Thyroid gland (tissue), 4 donors: ENCODE measurements around the gene DVL3. TPM values are rescaled to one million over a fixed set of nuclear protein-coding genes. Genes with fewer than 3 reads are reported as not detected.

Source experiments
- DNase-seq, 2 donors: peaks; one replicate each; pipeline ENCODE4 v3.0.0-alpha.2; 2019
- H3K27ac ChIP-seq, 3 donors: fragments of 200-600 bp; sonication (generic); 1 replicate in 2 of 3; 2 replicates in 1 of 3; pipeline ENCODE4 v1.5.1; 2016 to 2019; ENCODE audit warnings: mild to moderate bottlenecking in 1 of 3, moderate library complexity in 1 of 3
- H3K27me3 ChIP-seq: fragments of 200-600 bp; sonication (generic); one replicate; pipeline ENCODE4 v1.5.1; 2019
- H3K36me3 ChIP-seq, 2 donors: fragments of 200-600 bp; sonication (generic); one replicate each; pipeline ENCODE4 v1.5.1; 2016 to 2019
- H3K4me1 ChIP-seq, 2 donors: fragments of 200-600 bp; sonication (generic); one replicate each; pipeline ENCODE4 v1.5.1; 2017 to 2019
- H3K4me3 ChIP-seq, 3 donors: fragments of 200-600 bp; sonication (generic); replicated peaks in 1 of 3; 1 replicate in 2 of 3; 2 replicates in 1 of 3; pipeline ENCODE4 v1.5.1; 2016; ENCODE audit warnings: mild to moderate bottlenecking in 1 of 3
- H3K9me3 ChIP-seq: fragments of 200-600 bp; sonication (generic); one replicate; pipeline ENCODE4 v1.5.1; 2017
- POLR2A ChIP-seq, 2 donors: fragments of 450-650 bp; IDR thresholded peaks; one replicate each; pipeline ENCODE4 v1.6.1; 2017; ENCODE audit warnings: antibody characterized with exemption in 2 of 2, mild to moderate bottlenecking in 2 of 2, moderate library complexity in 1 of 2
- WGBS, 2 donors: methylation state at CpG; one replicate each; pipeline ENCODE4 v1.1.5; 2017; 5-methylcytosine and 5-hydroxymethylcytosine counted together
- intact Hi-C: fragments of 100-400 bp; cut with DNase I; formaldehyde crosslinking; loops from one replicate; pipeline ENCODE4 v1.15.1; 2023
- total RNA-seq, 4 donors: library from RNA; depleted of rRNA; stranded (reverse); fragments of >200 nt; gene quantifications; one replicate each; pipeline ENCODE4 v1.2.3, GENCODE V29; 2016
- TF ChIP-seq, protein P1 (sequence below), 6 experiments: fragments of 200-600 bp in 3 of 6; fragments of 450-650 bp in 3 of 6; sonication (generic) in 3 of 6; IDR thresholded peaks; one replicate each; pipeline ENCODE4 v1.5.1; 2016 to 2019; ENCODE audit warnings: antibody characterized with exemption in 6 of 6, mild to moderate bottlenecking in 2 of 6, inconsistent platforms in 1 of 6, moderate library complexity in 1 of 6

DVL3 gene
- total RNA-seq, 4 donors from 2014 or later, result 48.2 to 137 (median 65.3) TPM

DNA sequence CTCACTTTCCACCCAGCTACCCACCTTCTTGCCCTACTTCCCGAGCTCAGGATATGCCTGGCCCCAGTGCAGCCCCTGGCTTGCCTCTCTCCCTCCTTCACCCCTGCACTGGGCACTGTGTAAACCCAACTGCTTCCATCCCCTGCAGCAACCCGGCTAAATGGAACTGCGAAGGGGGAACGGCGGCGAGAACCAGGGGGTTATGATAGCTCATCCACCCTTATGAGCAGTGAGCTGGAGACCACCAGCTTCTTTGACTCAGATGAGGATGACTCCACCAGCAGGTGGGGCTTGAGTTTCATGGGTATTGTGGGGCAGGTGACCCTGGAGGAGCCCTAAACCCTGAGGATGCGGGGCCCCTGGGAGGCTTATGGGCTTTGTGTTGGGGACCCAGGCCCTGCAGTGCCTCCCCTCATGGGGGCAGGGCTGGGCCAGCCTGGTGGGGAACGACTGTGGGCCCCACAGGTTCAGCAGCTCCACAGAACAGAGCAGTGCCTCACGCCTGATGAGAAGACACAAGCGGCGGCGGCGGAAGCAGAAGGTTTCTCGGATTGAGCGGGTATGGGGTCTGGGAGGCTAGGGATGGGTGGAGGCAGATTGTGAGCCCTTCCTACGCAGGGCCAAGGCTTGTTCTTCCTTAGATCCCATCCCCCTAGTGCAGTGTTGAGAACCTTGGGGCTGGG, 9.6 kb downstream of the DVL3 start:
- no peaks in the 10 kb centered on the region for H3K9me3 ChIP-seq
- intact Hi-C loops, result no loop called here
- H3K4me3 ChIP-seq, result no peak overlapping the region
- H3K4me1 ChIP-seq, result peaks cover 9 to 21% of the 10 kb centered on the region in 2 donors
- H3K36me3 ChIP-seq, result peaks cover 45 to 48% of the 10 kb centered on the region in 2 donors
- 94 to 95% methylated on average over 15 to 16 of the region's 16 CpGs for WGBS, 2 donors
- TF ChIP-seq, protein P1, sequence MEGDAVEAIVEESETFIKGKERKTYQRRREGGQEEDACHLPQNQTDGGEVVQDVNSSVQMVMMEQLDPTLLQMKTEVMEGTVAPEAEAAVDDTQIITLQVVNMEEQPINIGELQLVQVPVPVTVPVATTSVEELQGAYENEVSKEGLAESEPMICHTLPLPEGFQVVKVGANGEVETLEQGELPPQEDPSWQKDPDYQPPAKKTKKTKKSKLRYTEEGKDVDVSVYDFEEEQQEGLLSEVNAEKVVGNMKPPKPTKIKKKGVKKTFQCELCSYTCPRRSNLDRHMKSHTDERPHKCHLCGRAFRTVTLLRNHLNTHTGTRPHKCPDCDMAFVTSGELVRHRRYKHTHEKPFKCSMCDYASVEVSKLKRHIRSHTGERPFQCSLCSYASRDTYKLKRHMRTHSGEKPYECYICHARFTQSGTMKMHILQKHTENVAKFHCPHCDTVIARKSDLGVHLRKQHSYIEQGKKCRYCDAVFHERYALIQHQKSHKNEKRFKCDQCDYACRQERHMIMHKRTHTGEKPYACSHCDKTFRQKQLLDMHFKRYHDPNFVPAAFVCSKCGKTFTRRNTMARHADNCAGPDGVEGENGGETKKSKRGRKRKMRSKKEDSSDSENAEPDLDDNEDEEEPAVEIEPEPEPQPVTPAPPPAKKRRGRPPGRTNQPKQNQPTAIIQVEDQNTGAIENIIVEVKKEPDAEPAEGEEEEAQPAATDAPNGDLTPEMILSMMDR (IDR thresholded peaks at IDR 0.05), result no peak
- TF ChIP-seq POLR2A (IDR thresholded peaks at IDR 0.05), result no peak
- H3K27ac ChIP-seq, result no peak overlapping the region
- H3K27me3 ChIP-seq, result no peaks in the 10 kb centered on the region
- DNase-seq, result no peak

DNA sequence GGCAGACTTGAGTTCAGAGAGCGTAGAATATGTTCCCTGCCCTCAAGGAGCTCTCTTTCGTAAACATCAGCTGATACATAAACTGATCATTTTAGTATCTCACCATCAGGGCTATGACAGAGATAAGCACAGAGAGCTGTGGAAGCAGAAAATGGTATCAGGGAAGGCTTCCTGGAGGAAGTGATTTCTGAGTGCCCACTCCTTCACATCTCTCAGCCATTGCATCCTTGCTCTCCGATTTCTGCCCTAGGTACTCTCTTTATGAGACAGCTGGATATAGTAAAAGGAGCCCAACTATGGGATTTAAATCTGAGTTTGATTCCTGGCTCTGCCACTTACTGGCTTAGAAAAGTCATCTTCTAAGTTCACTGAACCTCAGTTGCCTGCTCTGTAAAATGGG, 10.4 kb downstream of the DVL3 start:
- no peak for DNase-seq
- TF ChIP-seq, protein P1 (IDR thresholded peaks at IDR 0.05), result no peak
- no peak for TF ChIP-seq POLR2A (IDR thresholded peaks at IDR 0.05)
- H3K4me3 ChIP-seq, result no peak overlapping the region
- H3K36me3 ChIP-seq, result peaks cover 53 to 56% of the 10 kb centered on the region in 2 donors
- H3K4me1 ChIP-seq, result peaks cover 7 to 13% of the 10 kb centered on the region in 2 donors
- no peaks in the 10 kb centered on the region for H3K9me3 ChIP-seq
- intact Hi-C loops, result no loop called here
- WGBS, 2 donors, result 88 to 98% methylated on average over 3 of the region's 3 CpGs
- no peak overlapping the region for H3K27ac ChIP-seq
- H3K27me3 ChIP-seq, result no peaks in the 10 kb centered on the region

DNA sequence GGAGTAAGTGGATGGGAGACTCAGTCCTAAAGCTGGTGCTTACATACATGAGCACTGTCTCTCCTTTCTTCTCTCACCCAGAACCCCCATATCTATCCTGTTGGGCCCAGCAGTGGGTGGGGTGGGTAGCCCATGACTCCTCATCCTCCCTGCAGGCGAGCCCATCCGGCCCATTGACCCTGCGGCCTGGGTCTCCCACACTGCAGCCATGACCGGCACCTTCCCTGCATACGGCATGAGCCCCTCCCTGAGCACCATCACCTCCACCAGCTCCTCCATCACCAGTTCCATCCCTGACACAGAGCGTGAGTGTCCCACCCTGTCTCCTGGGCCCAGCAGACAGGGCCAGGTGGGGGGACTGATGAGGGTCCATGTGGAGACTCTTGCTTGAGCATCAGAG, 11.5 kb downstream of the DVL3 start:
- no peak for DNase-seq
- 94 to 98% methylated on average over 6 of the region's 6 CpGs for WGBS, 2 donors
- H3K4me1 ChIP-seq, result peaks cover 0 to 2% of the 10 kb centered on the region in 2 donors
- intact Hi-C loops, result no loop called here
- no peaks in the 10 kb centered on the region for H3K27me3 ChIP-seq
- no peak overlapping the region for H3K27ac ChIP-seq
- H3K9me3 ChIP-seq, result no peaks in the 10 kb centered on the region
- H3K4me3 ChIP-seq, result no peak overlapping the region
- peaks cover 59 to 62% of the 10 kb centered on the region in 2 donors for H3K36me3 ChIP-seq
- TF ChIP-seq POLR2A (IDR thresholded peaks at IDR 0.05), result no peak

DNA sequence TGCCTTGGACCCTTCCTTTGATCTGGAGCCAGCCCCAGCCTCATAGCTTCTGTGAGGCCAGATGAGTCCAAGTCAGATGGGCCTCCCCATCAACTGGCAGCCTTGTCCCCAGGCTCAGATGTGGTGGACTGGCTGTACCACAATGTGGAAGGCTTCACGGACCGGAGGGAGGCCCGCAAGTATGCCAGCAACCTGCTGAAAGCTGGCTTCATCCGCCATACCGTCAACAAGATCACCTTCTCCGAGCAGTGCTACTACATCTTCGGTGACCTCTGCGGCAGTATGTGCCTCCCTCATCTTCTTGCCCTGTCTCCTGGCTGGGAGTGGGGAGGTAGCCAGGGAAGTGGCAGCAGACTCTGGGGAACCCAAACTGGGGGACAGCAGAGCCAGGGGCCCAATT, 12.6 kb downstream of the DVL3 start:
- 92 to 96% methylated on average over 7 to 8 of the region's 8 CpGs for WGBS, 2 donors

DNA sequence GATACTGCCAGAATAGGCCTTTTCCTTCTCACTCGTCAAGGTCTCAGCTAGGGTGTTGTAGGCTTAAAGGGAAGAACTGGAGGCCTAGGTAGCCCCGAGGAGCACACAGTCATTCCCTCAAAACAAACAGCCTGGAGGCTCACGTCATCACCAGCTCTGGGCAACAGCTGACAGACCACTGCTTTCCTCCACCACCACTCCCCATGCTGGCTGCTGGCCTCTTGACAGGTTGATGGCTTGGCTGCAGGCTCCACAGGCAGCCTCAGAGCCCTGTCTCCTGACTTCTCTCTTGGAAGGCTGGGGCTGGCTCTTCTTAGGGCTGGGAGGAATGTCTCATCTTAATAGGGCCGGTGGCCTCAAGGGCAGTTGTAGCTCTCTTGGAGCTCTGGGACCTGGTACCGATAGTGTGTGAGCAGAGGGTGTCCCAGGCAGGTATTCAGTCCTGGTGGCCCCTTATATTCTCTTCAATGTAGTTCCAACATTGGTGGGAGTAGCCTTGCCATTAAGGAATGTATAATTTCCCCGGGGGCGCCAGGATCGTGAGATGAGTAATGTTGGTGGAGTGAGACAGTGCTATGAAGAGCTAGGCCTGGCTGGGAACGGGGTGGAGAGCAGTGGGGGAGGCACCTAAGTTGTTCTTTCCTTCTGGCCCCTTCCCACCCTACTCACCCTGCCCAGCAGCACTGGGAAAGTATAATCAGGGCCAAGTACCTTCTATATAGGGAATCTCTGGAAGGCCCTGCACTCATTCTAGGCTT, 13.4 kb downstream of the DVL3 start:
- Histone ChIP-seq H3K27ac (no peak overlapping the region), H3K4me1 (no peaks in the 10 kb centered on the region)
- 88 to 90% methylated on average over 9 of the region's 9 CpGs for WGBS, 2 donors

More for the DNA sequence above, 12.6 kb downstream of the DVL3 start:
- intact Hi-C loops, result no loop called here
- H3K9me3 ChIP-seq, result no peaks in the 10 kb centered on the region
- DNase-seq, result no peak
- no peaks in the 10 kb centered on the region for H3K4me1 ChIP-seq
- H3K4me3 ChIP-seq, result no peak overlapping the region
- no peak overlapping the region for H3K27ac ChIP-seq
- H3K27me3 ChIP-seq, result no peaks in the 10 kb centered on the region
- H3K36me3 ChIP-seq, result peaks cover 59 to 62% of the 10 kb centered on the region in 2 donors
- TF ChIP-seq POLR2A (IDR thresholded peaks at IDR 0.05), result no peak

More for the DNA sequence above, 13.4 kb downstream of the DVL3 start:
- Histone ChIP-seq H3K36me3 (peaks cover 59 to 60% of the 10 kb centered on the region in 2 donors), H3K9me3 (no peaks in the 10 kb centered on the region), H3K27me3 (no peaks in the 10 kb centered on the region), H3K4me3 (no peak overlapping the region)
- DNase-seq, result no peak
- intact Hi-C loops, result no loop called here
- TF ChIP-seq POLR2A (IDR thresholded peaks at IDR 0.05), result no peak
- TF ChIP-seq, protein P1 (IDR thresholded peaks at IDR 0.05), result no peak
